Liver (tissue), 3 donors: ENCODE data around the gene OCA2.

Experiments used
- JUND ChIP-seq, 2 donors: IDR thresholded peaks; 2 replicates each; pipeline ENCODE4 v1.6.1; 2016; ENCODE audit warnings: antibody characterized with exemption in 2 of 2
- RAD21 ChIP-seq, 2 donors: IDR thresholded peaks; 2 replicates each; pipeline ENCODE4 v1.6.1; 2016; ENCODE audit warnings: antibody characterized with exemption in 2 of 2, mild to moderate bottlenecking in 2 of 2
- SP1 ChIP-seq: IDR thresholded peaks from 2 replicates; pipeline ENCODE4 v1.6.1; 2018; ENCODE audit warnings: antibody characterized with exemption, mild to moderate bottlenecking
- TAF1 ChIP-seq: conservative IDR thresholded peaks from 2 replicates; pipeline ENCODE4 v1.6.1; 2016; ENCODE audit warnings: antibody characterized with exemption, mild to moderate bottlenecking
- YY1 ChIP-seq: IDR thresholded peaks from 2 replicates; pipeline ENCODE4 v1.6.1; 2016; ENCODE audit warnings: antibody characterized with exemption, mild to moderate bottlenecking
- TF ChIP-seq, protein P1 (sequence below): fragments of 150-350 bp; IDR thresholded peaks from 2 replicates; pipeline ENCODE4 v1.5.1; 2017; ENCODE audit warnings: improper control_type of control experiment, low read depth, low read length; ENCODE audit not compliant: missing input control
- donor health status: healthy.
- donor health status: healthy.

DNA sequence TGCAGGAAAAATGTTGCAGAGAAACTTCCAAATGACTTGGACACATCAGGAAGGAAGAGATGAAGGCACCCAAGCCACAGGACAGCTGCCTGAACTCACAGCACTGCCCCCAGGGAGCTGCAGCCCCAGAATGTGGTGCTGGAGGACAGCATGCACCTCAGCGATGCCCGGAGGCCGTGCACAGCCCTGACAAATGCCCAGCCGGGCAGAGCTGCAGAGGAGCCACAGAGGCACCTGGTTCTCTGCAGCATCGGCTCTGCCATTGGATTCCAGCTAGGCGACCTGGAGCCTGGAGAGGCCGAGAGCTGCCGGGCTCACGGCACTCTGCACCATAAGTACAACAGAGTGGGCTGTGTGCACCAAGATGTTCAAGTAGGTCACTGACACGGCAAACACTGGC is 97.5 kb downstream of the OCA2 start:
- TF ChIP-seq JUND (IDR thresholded peaks at IDR 0.05), result no peak
- TF ChIP-seq, protein P1, sequence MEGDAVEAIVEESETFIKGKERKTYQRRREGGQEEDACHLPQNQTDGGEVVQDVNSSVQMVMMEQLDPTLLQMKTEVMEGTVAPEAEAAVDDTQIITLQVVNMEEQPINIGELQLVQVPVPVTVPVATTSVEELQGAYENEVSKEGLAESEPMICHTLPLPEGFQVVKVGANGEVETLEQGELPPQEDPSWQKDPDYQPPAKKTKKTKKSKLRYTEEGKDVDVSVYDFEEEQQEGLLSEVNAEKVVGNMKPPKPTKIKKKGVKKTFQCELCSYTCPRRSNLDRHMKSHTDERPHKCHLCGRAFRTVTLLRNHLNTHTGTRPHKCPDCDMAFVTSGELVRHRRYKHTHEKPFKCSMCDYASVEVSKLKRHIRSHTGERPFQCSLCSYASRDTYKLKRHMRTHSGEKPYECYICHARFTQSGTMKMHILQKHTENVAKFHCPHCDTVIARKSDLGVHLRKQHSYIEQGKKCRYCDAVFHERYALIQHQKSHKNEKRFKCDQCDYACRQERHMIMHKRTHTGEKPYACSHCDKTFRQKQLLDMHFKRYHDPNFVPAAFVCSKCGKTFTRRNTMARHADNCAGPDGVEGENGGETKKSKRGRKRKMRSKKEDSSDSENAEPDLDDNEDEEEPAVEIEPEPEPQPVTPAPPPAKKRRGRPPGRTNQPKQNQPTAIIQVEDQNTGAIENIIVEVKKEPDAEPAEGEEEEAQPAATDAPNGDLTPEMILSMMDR, result no peak
- TF ChIP-seq RAD21 (IDR thresholded peaks at IDR 0.05), result no peak
- TF ChIP-seq TAF1, result no peak
- no peak for TF ChIP-seq YY1
- TF ChIP-seq SP1, result no peak
